Mesothelial cell of epicardium (in vitro differentiated cells): ENCODE data around the gene MAN1A2. TPM values are rescaled to one million over a fixed set of nuclear protein-coding genes. Genes with fewer than 3 reads are reported as not detected.

Experiments
- DNase-seq, 2 experiments: peaks; one replicate each; pipeline ENCODE4 v3.0.0; 2021; ENCODE audit warnings: low spot score in 2 of 2; ENCODE audit not compliant: unreplicated experiment in 2 of 2
- H3K27ac Mint-ChIP-seq: 2 replicates; pipeline ENCODE4 v1.8.0; 2021; ENCODE audit warnings: mixed read lengths
- H3K27me3 Mint-ChIP-seq: 2 replicates; pipeline ENCODE4 v1.8.0; 2021; ENCODE audit warnings: low read depth, mixed read lengths
- H3K36me3 Mint-ChIP-seq: 2 replicates; pipeline ENCODE4 v1.8.0; 2021; ENCODE audit warnings: mixed read lengths
- H3K4me1 Mint-ChIP-seq: 2 replicates; pipeline ENCODE4 v1.8.0; 2021; ENCODE audit warnings: mixed read lengths
- H3K4me3 Mint-ChIP-seq: 2 replicates; pipeline ENCODE4 v1.8.0; 2021; ENCODE audit warnings: mild to moderate bottlenecking, moderate library complexity, mixed read lengths
- H3K9me3 Mint-ChIP-seq: 2 replicates; pipeline ENCODE4 v1.8.0; 2021; ENCODE audit warnings: mixed read lengths
- total RNA-seq: library from RNA; stranded (reverse); gene quantifications from 3 replicates; pipeline ENCODE4 v1.2.1, GENCODE V29; 2021
- TF ChIP-seq, protein P1 (sequence below): fragments of 200-600 bp; sonication (generic); IDR thresholded peaks from one replicate; pipeline ENCODE4 v1.5.0; 2021; ENCODE audit warnings: antibody characterized with exemption; ENCODE audit not compliant: unreplicated experiment

The MAN1A2 gene
- total RNA-seq = 53.1 to 56.5 TPM (median 55.1 TPM) in 3 replicates

DNA sequence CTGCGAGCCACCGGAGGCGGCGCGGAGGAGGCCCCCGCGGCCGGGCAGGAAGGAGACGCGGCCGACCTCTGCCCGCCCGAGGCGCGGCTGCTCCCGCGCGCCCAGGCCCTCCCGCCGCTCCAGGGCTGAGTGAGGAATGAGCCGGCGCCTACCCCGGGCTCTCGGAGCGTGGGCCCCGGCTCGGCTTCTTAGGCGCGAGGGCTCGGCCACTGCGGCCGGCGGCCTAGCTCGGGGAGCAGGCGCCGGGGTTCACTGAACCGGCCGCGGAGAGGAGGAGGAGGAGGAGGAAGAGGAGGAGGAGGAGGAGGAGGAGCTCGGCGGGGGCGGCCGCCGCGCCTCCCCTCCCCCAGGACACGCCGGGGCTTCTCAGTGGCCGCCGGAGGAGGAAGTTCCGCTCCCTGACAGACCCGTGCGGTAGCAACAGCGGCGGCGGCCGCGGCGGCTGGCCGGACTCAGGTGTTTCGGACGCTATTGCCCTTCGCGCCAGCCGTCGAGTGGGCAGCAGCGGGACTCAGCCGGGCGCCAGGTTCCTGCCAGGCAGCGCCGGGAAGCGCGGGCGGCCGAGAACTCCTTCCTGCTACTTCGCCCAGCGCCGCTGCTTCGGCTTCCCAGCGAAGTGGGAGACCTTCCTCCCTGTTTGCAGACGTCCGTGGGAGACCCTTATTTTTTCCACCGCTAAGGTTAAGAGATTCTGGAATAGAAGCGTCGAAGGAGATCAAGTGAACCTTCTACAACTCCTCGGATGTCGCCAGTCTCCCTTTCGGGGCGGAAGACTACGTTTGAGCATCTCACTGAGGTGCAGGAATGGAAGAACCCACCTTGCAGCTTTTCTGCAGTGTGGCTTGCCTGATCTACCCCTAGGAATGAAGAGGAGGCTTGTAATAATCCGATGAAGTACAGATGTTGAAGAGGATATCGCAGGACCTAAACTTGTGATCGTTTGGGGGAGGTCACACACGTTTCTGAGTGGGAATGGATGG, at the start of gene MAN1A2:
Gene MAN1A2 (plus strand): TSS at position 404 of the 980 bp plus-strand sequence. CDS start 735 bp downstream, outside the sequence.
- peak within 1 kb of the TSS; percentile 94 for H3K4me3 Mint-ChIP-seq
- no peaks in the 10 kb centered on the region for H3K9me3 Mint-ChIP-seq
- peak within 1 kb of the TSS; percentile 99 for H3K27ac Mint-ChIP-seq
- H3K36me3 Mint-ChIP-seq = no peaks in the 10 kb centered on the region
- peaks cover 71% of the 10 kb centered on the region for H3K4me1 Mint-ChIP-seq
- DNase-seq = peak; percentile 46 to 71
- no peaks in the 10 kb centered on the region for H3K27me3 Mint-ChIP-seq
- TF ChIP-seq, protein P1, sequence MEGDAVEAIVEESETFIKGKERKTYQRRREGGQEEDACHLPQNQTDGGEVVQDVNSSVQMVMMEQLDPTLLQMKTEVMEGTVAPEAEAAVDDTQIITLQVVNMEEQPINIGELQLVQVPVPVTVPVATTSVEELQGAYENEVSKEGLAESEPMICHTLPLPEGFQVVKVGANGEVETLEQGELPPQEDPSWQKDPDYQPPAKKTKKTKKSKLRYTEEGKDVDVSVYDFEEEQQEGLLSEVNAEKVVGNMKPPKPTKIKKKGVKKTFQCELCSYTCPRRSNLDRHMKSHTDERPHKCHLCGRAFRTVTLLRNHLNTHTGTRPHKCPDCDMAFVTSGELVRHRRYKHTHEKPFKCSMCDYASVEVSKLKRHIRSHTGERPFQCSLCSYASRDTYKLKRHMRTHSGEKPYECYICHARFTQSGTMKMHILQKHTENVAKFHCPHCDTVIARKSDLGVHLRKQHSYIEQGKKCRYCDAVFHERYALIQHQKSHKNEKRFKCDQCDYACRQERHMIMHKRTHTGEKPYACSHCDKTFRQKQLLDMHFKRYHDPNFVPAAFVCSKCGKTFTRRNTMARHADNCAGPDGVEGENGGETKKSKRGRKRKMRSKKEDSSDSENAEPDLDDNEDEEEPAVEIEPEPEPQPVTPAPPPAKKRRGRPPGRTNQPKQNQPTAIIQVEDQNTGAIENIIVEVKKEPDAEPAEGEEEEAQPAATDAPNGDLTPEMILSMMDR = no peak

- H3K36me3 Mint-ChIP-seq = no peaks in the 10 kb centered on the region
- H3K27me3 Mint-ChIP-seq = peaks cover 22% of the 10 kb centered on the region
- H3K4me3 Mint-ChIP-seq = no peak overlapping the region
- H3K27ac Mint-ChIP-seq = no peak overlapping the region
- peaks cover 7% of the 10 kb centered on the region for H3K4me1 Mint-ChIP-seq
- peaks cover 5% of the 10 kb centered on the region for H3K9me3 Mint-ChIP-seq
- no peak for DNase-seq
- TF ChIP-seq, protein P1 = no peak
These were observed 49.2 kb upstream of the MAN1A2 start for GRCh38 chr1:117318011-117318410.

- Mint-ChIP-seq H3K27ac (no peak overlapping the region), H3K27me3 (peaks cover 25% of the 10 kb centered on the region)
These were observed 48.8 kb upstream of the MAN1A2 start for GRCh38 chr1:117318426-117318825.

GRCh38 chr1:117320515-117320914, 46.7 kb upstream of the MAN1A2 start:
- TF ChIP-seq, protein P1 = no peak
- H3K36me3 Mint-ChIP-seq = no peaks in the 10 kb centered on the region

More at GRCh38 chr1:117318426-117318825, 48.8 kb upstream of the MAN1A2 start:
- Mint-ChIP-seq H3K4me3 (no peak overlapping the region), H3K9me3 (peaks cover 5% of the 10 kb centered on the region), H3K36me3 (no peaks in the 10 kb centered on the region), H3K4me1 (peaks cover 7% of the 10 kb centered on the region)
- no peak for DNase-seq
- TF ChIP-seq, protein P1 = no peak

GRCh38 chr1:117321680-117322609, 45.3 kb upstream of the MAN1A2 start:
- H3K4me1 Mint-ChIP-seq = peaks cover 12% of the 10 kb centered on the region
- TF ChIP-seq, protein P1 = no peak
- no peak overlapping the region for H3K4me3 Mint-ChIP-seq
- peaks cover 34% of the 10 kb centered on the region for H3K27me3 Mint-ChIP-seq
- H3K27ac Mint-ChIP-seq = no peak overlapping the region
- no peaks in the 10 kb centered on the region for H3K9me3 Mint-ChIP-seq
- no peaks in the 10 kb centered on the region for H3K36me3 Mint-ChIP-seq
- DNase-seq = no peak

More at GRCh38 chr1:117320515-117320914, 46.7 kb upstream of the MAN1A2 start:
- DNase-seq = no peak
- Mint-ChIP-seq H3K4me3 (no peak overlapping the region), H3K4me1 (peaks cover 12% of the 10 kb centered on the region), H3K9me3 (no peaks in the 10 kb centered on the region), H3K27me3 (peaks cover 34% of the 10 kb centered on the region), H3K27ac (no peak overlapping the region)
